ENCODE results near the gene MYO15A.
"Not testable (repeated sequence)": the region's sequence is repeated elsewhere in the genome, so short reads cannot be mapped to it uniquely, and the experiment has no call there.

Gene MYO15A

GRCh38 chr17:18216906-18217305 is 108.3 kb downstream of the MYO15A start:
- not testable (repeated sequence) for DNase-seq

- DNase-seq: peak in 46 of 56 donors; percentile 16 to 87 (median 49)
These were observed 109.0 kb downstream of the MYO15A start for GRCh38 chr17:18217412-18218015.

GRCh38 chr17:18218756-18219415 is 110.3 kb downstream of the MYO15A start:
- DNase-seq: no peak

- no peak for DNase-seq
These were observed 115.5 kb downstream of the MYO15A start for GRCh38 chr17:18224053-18224386.

GRCh38 chr17:18224387-18225120 is 116.0 kb downstream of the MYO15A start:
- no peak for DNase-seq

- DNase-seq: peak in 55 of 56 donors; percentile 58 to 98 (median 89)
These were observed 116.6 kb downstream of the MYO15A start, which contains the start of gene LLGL1 for GRCh38 chr17:18225121-18225641. LLGL1 (plus strand) TSS chr17:18225635; CDS start chr17:18225683, 48 bp downstream.

GRCh38 chr17:18225642-18226283 is 117.2 kb downstream of the MYO15A start:
- DNase-seq: peak in 11 of 56 donors; percentile 45 to 76 (median 57)

- peak in 1 of 56 donors; percentile 14 for DNase-seq
These were observed 117.9 kb downstream of the MYO15A start for GRCh38 chr17:18226284-18226945.

GRCh38 chr17:18227635-18228034 is 119.1 kb downstream of the MYO15A start:
- no peak for DNase-seq

GRCh38 chr17:18228176-18228682 is 119.7 kb downstream of the MYO15A start:
- peak in 3 of 56 donors; percentile 21 to 42 (median 40) for DNase-seq

GRCh38 chr17:18229254-18229653 is 120.7 kb downstream of the MYO15A start:
- DNase-seq: peak in 1 of 56 donors; percentile 8
